ENCODE measurements around the gene CLCN3. TPM values are rescaled to one million over a fixed set of nuclear protein-coding genes. Genes with fewer than 3 reads are reported as not detected.

CLCN3 gene
- polyA plus RNA-seq, 3 donors, result 5.3 to 7.8 (median 5.4) TPM

- H3K9me3 Mint-ChIP-seq, result no peaks in the 10 kb centered on the region
- no peaks in the 10 kb centered on the region for H3K27me3 Mint-ChIP-seq (ENCODE audit: low read depth in 3 of 3)
- peaks cover 24 to 46% of the 10 kb centered on the region in 2 donors for H3K36me3 ChIP-seq (replicated peaks in 1 of 2; ENCODE audit: control insufficient read depth in 1 of 2, insufficient read depth in 2 of 2, low read length in 2 of 2)
- H3K79me2 ChIP-seq (ENCODE audit: insufficient read depth, low read length), result no peaks in the 10 kb centered on the region
- intact Hi-C loops (cut with micrococcal nuclease), result no loop called here
- no peak overlapping the region for H2AFZ ChIP-seq (ENCODE audit: insufficient read depth, low read depth, low read length, poor library complexity, severe bottlenecking)
- no peak overlapping the region for H3K4me3 ChIP-seq (replicated peaks in 1 of 3; ENCODE audit: low read depth in 2 of 3, low read length in 3 of 3)
- TF ChIP-seq CTCF (IDR thresholded peaks at IDR 0.05), result no peak
- no peak overlapping the region for H3K4me3 Mint-ChIP-seq
- H3K36me3 Mint-ChIP-seq, result peaks cover 37 to 39% of the 10 kb centered on the region in 2 donors
- no peak overlapping the region for H3K27ac ChIP-seq (ENCODE audit: low read depth in 1 of 2, low read length in 2 of 2)
- WGBS (ENCODE audit: insufficient coverage), result no CpG with 5 or more reads among the region's 7 CpGs
- H3K27me3 ChIP-seq (ENCODE audit: control insufficient read depth in 2 of 2, insufficient read depth in 2 of 2, low read length in 2 of 2), result no peaks in the 10 kb centered on the region
- H3K9ac ChIP-seq (ENCODE audit: insufficient read depth, low read length, poor library complexity, severe bottlenecking), result no peak overlapping the region
- no peaks in the 10 kb centered on the region for H3K9me3 ChIP-seq (replicated peaks in 1 of 2; ENCODE audit: control insufficient read depth in 1 of 2, insufficient read depth in 1 of 2, low read length in 2 of 2)
- no peak overlapping the region for H3K27ac Mint-ChIP-seq
- no peak overlapping the region for H3K4me2 ChIP-seq (replicated peaks; ENCODE audit: extremely low read depth, low read length, poor library complexity, severe bottlenecking)
- H3K4me1 Mint-ChIP-seq, result no peaks in the 10 kb centered on the region
- H3K4me1 ChIP-seq (ENCODE audit: control insufficient read depth in 1 of 2, insufficient read depth in 2 of 2, low read length in 2 of 2), result no peaks in the 10 kb centered on the region
- no peak for DNase-seq
- H4K20me1 ChIP-seq (ENCODE audit: insufficient read depth, low read length), result no peaks in the 10 kb centered on the region
Measured at GRCh38 chr4:169720529-169720928, 100.2 kb downstream of the CLCN3 start.

DNA sequence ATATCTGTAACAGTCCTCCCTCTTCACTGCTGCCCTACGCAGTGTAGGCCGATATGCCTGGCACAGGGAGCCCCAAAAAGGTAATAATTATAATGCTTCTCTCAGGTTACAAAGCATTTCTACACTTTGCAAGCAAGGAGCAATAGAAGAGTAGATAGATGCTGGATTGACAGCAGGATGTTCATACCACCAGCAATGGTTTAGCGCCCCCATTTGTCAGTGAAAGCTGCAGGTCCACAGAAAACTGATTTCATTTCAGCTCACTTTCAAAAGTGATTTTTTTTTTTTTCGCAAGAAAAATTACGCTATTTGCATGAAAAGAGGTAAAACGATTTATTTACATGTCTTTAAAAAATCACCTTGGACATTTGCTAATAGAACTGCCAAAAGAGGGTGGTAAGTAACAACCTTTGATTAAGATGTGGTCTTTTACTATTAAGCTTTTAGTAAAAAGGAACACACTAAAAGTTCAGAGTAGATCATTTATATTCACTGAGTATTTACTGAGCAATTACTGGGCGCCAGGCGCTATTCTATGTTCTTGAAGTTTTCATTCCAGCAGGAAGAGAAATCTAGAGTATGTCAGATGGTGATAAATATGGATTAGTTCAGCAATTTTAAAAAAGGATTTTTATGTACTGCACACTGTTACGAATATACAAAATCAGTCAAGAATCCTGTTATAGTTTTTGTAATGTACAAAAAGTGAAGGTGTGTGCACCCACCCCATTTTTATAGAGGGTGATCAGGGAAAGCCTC is 103.0 kb downstream of the CLCN3 start:
- intact Hi-C loops (cut with micrococcal nuclease), result no loop called here
- H3K9me3 Mint-ChIP-seq, result no peaks in the 10 kb centered on the region
- Histone ChIP-seq H3K4me3 (replicated peaks in 1 of 3; ENCODE audit: low read depth in 2 of 3, low read length in 3 of 3) (no peak overlapping the region), H2AFZ (ENCODE audit: insufficient read depth, low read depth, low read length, poor library complexity, severe bottlenecking) (no peak overlapping the region), H3K4me1 (ENCODE audit: control insufficient read depth in 1 of 2, insufficient read depth in 2 of 2, low read length in 2 of 2) (no peaks in the 10 kb centered on the region), H3K27me3 (ENCODE audit: control insufficient read depth in 2 of 2, insufficient read depth in 2 of 2, low read length in 2 of 2) (no peaks in the 10 kb centered on the region), H3K9ac (ENCODE audit: insufficient read depth, low read length, poor library complexity, severe bottlenecking) (no peak overlapping the region), H3K79me2 (ENCODE audit: insufficient read depth, low read length) (no peaks in the 10 kb centered on the region), H3K4me2 (replicated peaks; ENCODE audit: extremely low read depth, low read length, poor library complexity, severe bottlenecking) (no peak overlapping the region), H4K20me1 (ENCODE audit: insufficient read depth, low read length) (no peaks in the 10 kb centered on the region), H3K27ac (ENCODE audit: low read depth in 1 of 2, low read length in 2 of 2) (no peak overlapping the region), H3K36me3 (replicated peaks in 1 of 2; ENCODE audit: control insufficient read depth in 1 of 2, insufficient read depth in 2 of 2, low read length in 2 of 2) (peaks cover 14 to 44% of the 10 kb centered on the region in 2 donors), H3K9me3 (replicated peaks in 1 of 2; ENCODE audit: control insufficient read depth in 1 of 2, insufficient read depth in 1 of 2, low read length in 2 of 2) (no peaks in the 10 kb centered on the region)
- TF ChIP-seq CTCF (IDR thresholded peaks at IDR 0.05), result no peak
- no peak overlapping the region for H3K4me3 Mint-ChIP-seq
- no peak overlapping the region for H3K27ac Mint-ChIP-seq
- H3K27me3 Mint-ChIP-seq (ENCODE audit: low read depth in 3 of 3), result no peaks in the 10 kb centered on the region
- WGBS (ENCODE audit: insufficient coverage), result 63% methylated on average over 1 of the region's 9 CpGs
- DNase-seq, result no peak
- no peaks in the 10 kb centered on the region for H3K4me1 Mint-ChIP-seq
- H3K36me3 Mint-ChIP-seq, result peaks cover 24 to 47% of the 10 kb centered on the region in 2 donors

All from CD14-positive monocyte (primary cell).